Neural progenitor cell (in vitro differentiated cells): ENCODE measurements around the gene MMP11.

Experiments used
- EZH2 ChIP-seq: fragments of 200-600 bp; sonication (generic); IDR thresholded peaks from 2 replicates; pipeline ENCODE4 v1.6.1; 2017; ENCODE audit warnings: antibody characterized with exemption, mild to moderate bottlenecking, moderate library complexity
- EZH2phosphoT487 ChIP-seq: fragments of 200-600 bp; sonication (generic); IDR thresholded peaks from 2 replicates; pipeline ENCODE4 v1.6.1; 2017; ENCODE audit warnings: antibody characterized with exemption
- TF ChIP-seq, protein P1 (sequence below): fragments of 200-600 bp; sonication (generic); IDR thresholded peaks from 2 replicates; pipeline ENCODE4 v1.5.1; 2017; ENCODE audit warnings: antibody characterized with exemption, mild to moderate bottlenecking

DNA sequence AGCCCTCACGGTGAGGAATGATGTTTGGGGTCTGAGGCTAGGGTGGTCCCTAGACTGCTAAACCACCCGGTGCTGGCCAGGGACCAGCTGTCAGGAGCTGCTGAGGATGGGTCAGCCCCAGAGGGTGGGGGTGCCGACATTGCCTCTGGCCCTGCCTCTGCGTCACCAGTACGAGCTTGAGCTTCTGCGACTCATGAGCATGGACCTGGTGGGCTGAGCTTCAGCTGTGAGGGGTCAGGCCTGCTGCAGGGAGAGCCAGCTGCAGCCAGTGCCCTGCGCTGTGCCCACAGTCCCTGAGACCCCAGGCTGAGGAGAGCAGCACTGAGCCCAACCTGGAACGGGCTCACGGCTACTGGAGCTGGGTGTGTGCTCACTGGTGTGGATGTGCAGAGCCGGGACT, 59.1 kb downstream of the MMP11 start:
- TF ChIP-seq, protein P1, sequence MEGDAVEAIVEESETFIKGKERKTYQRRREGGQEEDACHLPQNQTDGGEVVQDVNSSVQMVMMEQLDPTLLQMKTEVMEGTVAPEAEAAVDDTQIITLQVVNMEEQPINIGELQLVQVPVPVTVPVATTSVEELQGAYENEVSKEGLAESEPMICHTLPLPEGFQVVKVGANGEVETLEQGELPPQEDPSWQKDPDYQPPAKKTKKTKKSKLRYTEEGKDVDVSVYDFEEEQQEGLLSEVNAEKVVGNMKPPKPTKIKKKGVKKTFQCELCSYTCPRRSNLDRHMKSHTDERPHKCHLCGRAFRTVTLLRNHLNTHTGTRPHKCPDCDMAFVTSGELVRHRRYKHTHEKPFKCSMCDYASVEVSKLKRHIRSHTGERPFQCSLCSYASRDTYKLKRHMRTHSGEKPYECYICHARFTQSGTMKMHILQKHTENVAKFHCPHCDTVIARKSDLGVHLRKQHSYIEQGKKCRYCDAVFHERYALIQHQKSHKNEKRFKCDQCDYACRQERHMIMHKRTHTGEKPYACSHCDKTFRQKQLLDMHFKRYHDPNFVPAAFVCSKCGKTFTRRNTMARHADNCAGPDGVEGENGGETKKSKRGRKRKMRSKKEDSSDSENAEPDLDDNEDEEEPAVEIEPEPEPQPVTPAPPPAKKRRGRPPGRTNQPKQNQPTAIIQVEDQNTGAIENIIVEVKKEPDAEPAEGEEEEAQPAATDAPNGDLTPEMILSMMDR: no peak
- no peak for TF ChIP-seq EZH2
- TF ChIP-seq EZH2phosphoT487: no peak
